Ascending aorta (tissue), 2 donors: ENCODE data around the gene RIOK3. TPM values are rescaled to one million over a fixed set of nuclear protein-coding genes. Genes with fewer than 3 reads are reported as not detected.

Experiments
- DNase-seq, 2 donors: peaks; one replicate each; pipeline ENCODE4 v3.0.0-alpha.2; 2019; ENCODE audit warnings: low spot score in 2 of 2
- H3K27ac ChIP-seq, 2 donors: fragments of 200-600 bp; sonication (generic); one replicate each; pipeline ENCODE4 v1.5.1; 2016 to 2017; ENCODE audit warnings: mild to moderate bottlenecking in 1 of 2
- H3K27me3 ChIP-seq: fragments of 200-600 bp; sonication (generic); one replicate; pipeline ENCODE4 v1.5.1; 2017
- H3K36me3 ChIP-seq, 2 donors: fragments of 200-600 bp; sonication (generic); one replicate each; pipeline ENCODE4 v1.5.1; 2016
- H3K4me1 ChIP-seq, 2 donors: fragments of 200-600 bp; sonication (generic); one replicate each; pipeline ENCODE4 v1.5.1; 2016 to 2017; ENCODE audit warnings: mild to moderate bottlenecking in 1 of 2
- H3K4me3 ChIP-seq, 2 donors: fragments of 200-600 bp; sonication (generic); one replicate each; pipeline ENCODE4 v1.5.1; 2016 to 2017; ENCODE audit warnings: mild to moderate bottlenecking in 1 of 2
- H3K9me3 ChIP-seq, 2 donors: fragments of 200-600 bp; sonication (generic); one replicate each; pipeline ENCODE4 v1.5.1; 2016
- CTCF ChIP-seq, 3 experiments: fragments of 200-600 bp in 2 of 3; fragments of 450-650 bp in 1 of 3; sonication (generic) in 2 of 3; IDR thresholded peaks; one replicate each; pipeline ENCODE4 v1.5.1; 2016 to 2019; ENCODE audit warnings: antibody characterized with exemption in 3 of 3, mild to moderate bottlenecking in 1 of 3, moderate library complexity in 1 of 3
- intact Hi-C: fragments of 100-400 bp; cut with DNase I; formaldehyde crosslinking; loops from one replicate; pipeline ENCODE4 v1.15.1; 2023
- total RNA-seq: library from RNA; depleted of rRNA; stranded (reverse); fragments of >200 nt; gene quantifications from one replicate; pipeline ENCODE4 v1.1.0, GENCODE V29; 2016

Gene RIOK3
- total RNA-seq, 1 donor from 2014 or later: 9.3 TPM

DNA sequence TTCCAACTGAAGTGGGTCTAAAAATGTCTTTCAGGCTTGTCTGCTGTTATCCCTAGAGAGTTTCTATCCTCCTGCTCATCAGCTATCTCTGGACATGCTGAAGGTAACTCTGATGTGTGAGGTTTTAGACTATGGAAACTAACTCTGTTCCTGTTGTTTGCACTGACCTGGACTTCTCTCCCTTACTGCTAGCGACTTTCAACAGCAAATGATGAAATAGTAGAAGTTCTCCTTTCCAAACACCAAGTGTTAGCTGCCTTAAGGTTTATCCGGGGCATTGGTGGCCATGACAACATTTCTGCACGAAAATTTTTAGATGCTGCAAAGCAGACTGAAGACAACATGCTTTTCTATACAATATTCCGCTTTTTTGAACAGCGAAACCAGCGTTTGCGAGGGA is 77.1 kb downstream of the RIOK3 start:
- Histone ChIP-seq H3K9me3 (no peaks in the 10 kb centered on the region), H3K27ac (no peak overlapping the region), H3K4me3 (no peak overlapping the region), H3K27me3 (no peaks in the 10 kb centered on the region), H3K36me3 (peaks cover 95 to 99% of the 10 kb centered on the region in 2 donors), H3K4me1 (no peaks in the 10 kb centered on the region)
- intact Hi-C loops: no loop called here
- DNase-seq: no peak
- TF ChIP-seq CTCF (IDR thresholded peaks at IDR 0.05): no peak

DNA sequence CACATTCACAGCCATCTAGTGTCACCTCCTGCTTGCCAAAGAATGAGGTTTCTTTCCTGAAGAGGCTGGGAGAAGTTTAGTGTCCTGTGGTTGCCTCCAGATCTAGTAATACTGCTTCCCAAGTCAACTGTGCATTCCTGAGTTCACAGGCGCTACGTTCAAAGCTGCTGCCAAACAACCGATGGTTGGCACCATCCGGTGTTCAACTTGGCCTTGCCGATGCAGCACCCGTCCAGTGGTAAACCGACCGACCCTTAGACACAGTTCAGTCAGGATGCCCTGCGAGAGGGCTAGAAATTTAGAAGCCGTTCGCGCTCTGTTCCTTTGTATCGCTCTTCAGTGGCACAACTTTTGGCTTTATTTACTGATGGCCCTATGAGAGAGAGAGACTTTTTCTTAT is 78.8 kb downstream of the RIOK3 start:
- Histone ChIP-seq H3K4me1 (no peaks in the 10 kb centered on the region), H3K9me3 (no peaks in the 10 kb centered on the region), H3K4me3 (no peak overlapping the region), H3K27ac (no peak overlapping the region), H3K27me3 (no peaks in the 10 kb centered on the region), H3K36me3 (peaks cover 96 to 99% of the 10 kb centered on the region in 2 donors)
- TF ChIP-seq CTCF (IDR thresholded peaks at IDR 0.05): no peak
- DNase-seq: no peak
- intact Hi-C loops: no loop called here

Other genes with a start within 250 kb of the RIOK3 start
- 20.1 TPM for gene RMC1, start 50.2 kb downstream of the RIOK3 start, total RNA-seq
- 21.6 TPM for gene NPC1, start 133.2 kb downstream of the RIOK3 start, total RNA-seq
- gene ANKRD29, start 209.6 kb downstream of the RIOK3 start, total RNA-seq: 118 TPM
- 27.2 TPM for gene LAMA3, start 236.2 kb downstream of the RIOK3 start, total RNA-seq